ENCODE measurements around the gene HAND2.

Gene HAND2

GRCh38 chr4:173573286-173573685, 43.3 kb upstream of the HAND2 start:
- TF ChIP-seq NFIC (IDR thresholded peaks at IDR 0.05) (no peak), CREB1 (IDR thresholded peaks at IDR 0.05; ENCODE audit: low read depth) (no peak), TAF1 (IDR thresholded peaks at IDR 0.05; ENCODE audit: low read depth) (no peak), MAX (IDR thresholded peaks at IDR 0.05) (no peak), EGR1 (IDR thresholded peaks at IDR 0.05) (no peak), CEBPB (IDR thresholded peaks at IDR 0.05) (no peak), FOXM1 (IDR thresholded peaks at IDR 0.05; ENCODE audit: borderline replicate concordance, low read depth) (no peak), USF1 (IDR thresholded peaks at IDR 0.05) (no peak), EP300 (IDR thresholded peaks at IDR 0.05; ENCODE audit: borderline replicate concordance) (no peak), YY1 (IDR thresholded peaks at IDR 0.05; ENCODE audit: low read depth) (no peak), TEAD4 (IDR thresholded peaks at IDR 0.05) (no peak), REST (IDR thresholded peaks at IDR 0.05; ENCODE audit: low read depth) (no peak), RAD21 (IDR thresholded peaks at IDR 0.05; ENCODE audit: low read depth) (no peak), TCF12 (IDR thresholded peaks at IDR 0.05; ENCODE audit: low read depth) (no peak), ZBTB7A (IDR thresholded peaks at IDR 0.05; ENCODE audit: low read depth) (no peak)

- no peak for TF ChIP-seq TCF12 (IDR thresholded peaks at IDR 0.05; ENCODE audit: low read depth)
- no peak for TF ChIP-seq TEAD4 (IDR thresholded peaks at IDR 0.05)
- no peak for TF ChIP-seq USF1 (IDR thresholded peaks at IDR 0.05)
- TF ChIP-seq CREB1 (IDR thresholded peaks at IDR 0.05; ENCODE audit: low read depth) = no peak
- no peak for TF ChIP-seq NFIC (IDR thresholded peaks at IDR 0.05)
- no peak for TF ChIP-seq REST (IDR thresholded peaks at IDR 0.05; ENCODE audit: low read depth)
- no peak for TF ChIP-seq TAF1 (IDR thresholded peaks at IDR 0.05; ENCODE audit: low read depth)
- no peak for TF ChIP-seq FOXM1 (IDR thresholded peaks at IDR 0.05; ENCODE audit: borderline replicate concordance, low read depth)
- no peak for TF ChIP-seq CEBPB (IDR thresholded peaks at IDR 0.05)
- no peak for TF ChIP-seq MAX (IDR thresholded peaks at IDR 0.05)
- TF ChIP-seq YY1 (IDR thresholded peaks at IDR 0.05; ENCODE audit: low read depth) = no peak
- TF ChIP-seq ZBTB7A (IDR thresholded peaks at IDR 0.05; ENCODE audit: low read depth) = no peak
- no peak for TF ChIP-seq RAD21 (IDR thresholded peaks at IDR 0.05; ENCODE audit: low read depth)
- no peak for TF ChIP-seq EP300 (IDR thresholded peaks at IDR 0.05; ENCODE audit: borderline replicate concordance)
- TF ChIP-seq EGR1 (IDR thresholded peaks at IDR 0.05) = no peak
These were observed 42.6 kb upstream of the HAND2 start for GRCh38 chr4:173572493-173573129.

- TF ChIP-seq TEAD4 (IDR thresholded peaks at IDR 0.05) = no peak
- no peak for TF ChIP-seq REST (IDR thresholded peaks at IDR 0.05; ENCODE audit: low read depth)
- TF ChIP-seq YY1 (IDR thresholded peaks at IDR 0.05; ENCODE audit: low read depth) = no peak
- TF ChIP-seq EP300 (IDR thresholded peaks at IDR 0.05; ENCODE audit: borderline replicate concordance) = no peak
- TF ChIP-seq FOXM1 (IDR thresholded peaks at IDR 0.05; ENCODE audit: borderline replicate concordance, low read depth) = no peak
- no peak for TF ChIP-seq CEBPB (IDR thresholded peaks at IDR 0.05)
- no peak for TF ChIP-seq RAD21 (IDR thresholded peaks at IDR 0.05; ENCODE audit: low read depth)
- TF ChIP-seq TAF1 (IDR thresholded peaks at IDR 0.05; ENCODE audit: low read depth) = no peak
- no peak for TF ChIP-seq USF1 (IDR thresholded peaks at IDR 0.05)
- no peak for TF ChIP-seq TCF12 (IDR thresholded peaks at IDR 0.05; ENCODE audit: low read depth)
- TF ChIP-seq EGR1 (IDR thresholded peaks at IDR 0.05) = no peak
- TF ChIP-seq MAX (IDR thresholded peaks at IDR 0.05) = no peak
- TF ChIP-seq ZBTB7A (IDR thresholded peaks at IDR 0.05; ENCODE audit: low read depth) = no peak
These were observed 41.6 kb upstream of the HAND2 start for GRCh38 chr4:173571620-173572019.

All from Ishikawa (cell line).